HG02840 (cell line): ENCODE data around the gene CHRM3.
"Not testable (repeated sequence)": the region's sequence is repeated elsewhere in the genome, so short reads cannot be mapped to it uniquely, and the experiment has no call there.

ENCODE experiments used
- ATAC-seq: cut with Tn5 transposase; IDR thresholded peaks from one replicate; pipeline ENCODE4 v1.9.1; 2021; ENCODE audit warnings: mild to moderate bottlenecking, moderate library complexity, moderate number of reproducible peaks; ENCODE audit not compliant: unreplicated experiment, low FRiP score

Gene CHRM3

DNA sequence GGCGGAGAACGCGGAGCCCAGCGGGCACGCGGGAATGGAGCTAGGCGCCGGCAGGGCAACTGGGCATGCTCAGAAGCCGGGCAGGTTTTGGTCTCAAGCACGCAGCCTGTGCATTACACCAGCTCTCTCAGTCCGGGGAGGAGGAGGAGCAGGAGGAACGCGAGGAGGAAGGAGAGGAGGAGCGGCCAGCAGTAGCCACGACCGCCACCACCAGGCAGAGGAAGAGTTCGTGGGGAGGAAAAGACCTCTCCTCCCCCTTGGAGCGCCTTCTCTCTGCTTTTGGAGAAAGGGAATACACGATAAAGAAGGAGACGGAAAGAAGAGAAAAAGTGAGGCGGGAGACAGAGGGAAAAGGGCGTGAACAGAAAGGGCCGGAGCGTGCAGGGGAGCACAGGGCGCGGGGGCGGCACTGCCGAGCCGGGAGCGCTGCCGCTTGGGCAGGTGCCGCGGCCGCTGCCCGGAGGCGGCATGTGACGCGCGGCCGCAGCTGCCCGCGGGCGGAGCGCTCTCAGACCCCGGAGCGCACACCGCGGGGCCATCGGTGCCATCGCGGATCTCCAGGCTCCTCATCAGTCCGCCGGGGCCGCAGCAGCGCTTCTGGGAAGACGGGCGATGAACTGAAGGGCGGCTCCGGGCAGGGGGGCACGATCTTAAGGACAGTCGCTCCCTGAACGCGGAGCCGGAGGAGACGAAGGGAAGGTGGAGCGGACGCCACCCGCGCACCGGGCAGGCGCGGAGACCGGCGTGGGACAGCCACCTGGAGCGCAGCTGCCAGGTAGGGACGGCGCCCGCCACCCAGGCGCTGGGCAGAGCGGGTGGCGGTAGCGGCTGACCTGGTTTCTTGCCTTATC is at the start of gene CHRM3:
CHRM3 (plus strand) TSS at position 116 of the 851 bp plus-strand sequence. CDS start 520,884 bp downstream, outside the sequence.
- ATAC-seq: no peak

GRCh38 chr1:239337799-239338430 is 48.5 kb upstream of the CHRM3 start:
- no peak for ATAC-seq

DNA sequence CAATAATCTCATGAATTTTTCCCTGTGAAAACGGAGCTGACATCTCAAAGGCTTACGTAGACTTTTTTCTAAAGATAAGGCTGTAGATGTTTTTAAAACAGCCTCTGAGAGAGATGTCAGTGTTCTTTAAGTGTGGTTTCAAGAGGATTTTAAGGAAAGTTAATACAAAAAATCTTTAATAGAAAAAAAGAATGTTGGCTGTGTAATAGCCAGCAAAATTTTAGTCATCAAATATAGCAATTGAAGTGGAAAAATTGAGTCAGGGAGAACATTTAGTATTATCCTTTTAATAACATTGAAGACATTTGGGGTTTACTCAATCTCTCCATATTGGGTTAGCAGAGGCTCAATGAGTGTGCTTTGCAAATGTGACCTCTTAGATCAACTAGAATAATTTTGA is 38.6 kb upstream of the CHRM3 start:
- ATAC-seq: no peak

DNA sequence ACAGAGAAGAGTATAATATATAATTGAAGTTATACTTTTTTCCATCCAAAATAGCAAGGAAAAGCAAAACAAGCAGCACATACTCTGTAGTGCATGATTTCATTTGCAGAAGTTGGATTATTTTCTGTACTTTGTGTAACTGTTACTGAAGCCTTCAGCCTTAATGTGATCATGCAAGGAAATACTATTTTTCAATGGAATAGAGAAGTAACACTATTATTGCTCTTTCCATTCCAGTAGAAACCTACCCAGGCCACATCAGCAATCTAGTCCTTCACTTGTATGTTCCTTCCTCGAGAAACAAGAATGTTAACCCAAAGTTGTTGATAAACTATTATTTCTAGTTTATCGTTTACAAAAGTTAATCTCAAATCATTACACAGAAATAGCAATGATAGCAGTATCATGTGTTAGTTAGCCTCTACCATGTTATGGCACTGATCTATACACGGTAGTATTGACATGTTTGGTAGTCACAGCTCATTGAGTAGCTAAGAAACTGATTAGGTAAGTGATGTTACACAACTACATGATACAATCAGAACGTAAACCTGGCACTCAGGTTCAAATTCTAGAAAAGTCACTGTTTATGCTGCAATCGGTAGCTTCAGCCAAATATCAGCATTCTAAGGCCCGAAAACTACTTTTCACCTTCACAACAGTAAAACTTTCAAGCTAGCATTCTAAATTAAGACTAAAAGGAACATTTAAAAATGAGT is 37.6 kb upstream of the CHRM3 start:
- no peak for ATAC-seq

DNA sequence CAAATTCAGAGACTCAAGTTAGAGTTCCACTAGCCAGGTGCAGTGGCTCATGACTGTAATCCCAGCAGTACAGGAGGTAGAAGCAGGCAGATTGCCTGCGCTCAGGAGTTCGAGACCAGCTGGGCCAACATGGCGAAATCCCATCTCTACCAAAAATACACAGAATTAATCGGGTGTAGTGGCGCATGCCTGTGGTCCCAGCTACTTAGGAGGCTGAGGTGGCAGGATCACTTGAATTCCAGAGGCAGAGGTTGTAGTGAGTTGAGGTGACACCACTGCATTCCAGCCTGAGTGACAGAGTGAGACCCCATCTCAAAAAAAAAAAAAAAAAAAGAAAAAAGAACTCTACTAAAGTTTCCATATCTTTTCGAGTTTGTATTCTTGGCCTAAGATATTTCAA is 36.7 kb upstream of the CHRM3 start:
- ATAC-seq: no peak

DNA sequence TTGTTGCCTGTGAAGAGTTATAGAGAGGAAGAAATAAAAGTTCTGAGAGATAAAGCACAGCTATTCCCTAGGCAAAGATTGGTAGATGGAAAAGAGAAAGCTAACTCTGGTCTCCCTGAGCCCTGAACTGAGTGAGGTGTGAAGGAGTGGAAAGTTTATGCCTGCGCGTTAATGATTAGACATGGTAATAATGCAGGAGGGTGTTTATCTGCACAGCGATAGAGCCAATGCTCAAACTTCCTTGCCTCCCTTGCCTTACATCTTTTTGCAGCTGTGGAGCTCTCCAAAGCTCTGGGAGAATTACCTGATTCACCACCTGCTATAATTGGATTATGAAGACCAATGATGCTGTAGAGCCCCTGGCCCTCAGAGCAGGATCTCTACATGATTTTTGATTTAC is 32.8 kb upstream of the CHRM3 start:
- no peak for ATAC-seq

- ATAC-seq: no peak
Observed at GRCh38 chr1:239354231-239354630, 32.1 kb upstream of the CHRM3 start.

- ATAC-seq: no peak
Observed at GRCh38 chr1:239357867-239358266, 28.5 kb upstream of the CHRM3 start.

GRCh38 chr1:239361403-239361802 is 25.0 kb upstream of the CHRM3 start:
- ATAC-seq: no peak

GRCh38 chr1:239363930-239364329 is 22.4 kb upstream of the CHRM3 start:
- ATAC-seq: no peak

DNA sequence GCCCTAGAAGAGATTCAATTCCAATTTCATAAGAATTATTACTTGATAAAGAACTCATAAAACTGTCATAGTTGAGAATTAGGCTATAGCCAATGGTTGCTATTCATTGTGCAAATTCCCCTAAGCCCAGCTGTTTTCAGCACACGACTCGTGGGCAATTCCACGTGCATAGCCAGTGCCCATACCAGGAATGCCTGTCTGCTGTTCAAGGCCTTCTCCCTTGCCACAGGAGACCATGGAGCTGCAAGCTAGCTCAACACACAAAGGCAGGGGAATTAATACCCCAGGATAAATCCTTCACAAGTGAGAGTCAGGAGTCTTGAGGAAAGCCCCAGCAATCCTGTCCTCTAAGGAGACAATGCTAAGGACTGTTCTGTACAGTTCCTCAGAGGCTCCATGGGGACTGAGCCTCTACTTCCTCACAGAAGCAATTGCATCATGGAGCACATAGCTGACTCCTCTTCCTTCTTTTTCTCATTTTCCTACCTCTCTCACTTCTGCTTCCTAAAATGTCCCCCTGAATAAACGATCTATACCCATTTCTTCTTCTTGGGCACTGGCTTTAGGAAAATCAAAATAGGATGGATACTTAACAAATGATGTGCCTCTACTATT is 19.1 kb upstream of the CHRM3 start:
- ATAC-seq: no peak

DNA sequence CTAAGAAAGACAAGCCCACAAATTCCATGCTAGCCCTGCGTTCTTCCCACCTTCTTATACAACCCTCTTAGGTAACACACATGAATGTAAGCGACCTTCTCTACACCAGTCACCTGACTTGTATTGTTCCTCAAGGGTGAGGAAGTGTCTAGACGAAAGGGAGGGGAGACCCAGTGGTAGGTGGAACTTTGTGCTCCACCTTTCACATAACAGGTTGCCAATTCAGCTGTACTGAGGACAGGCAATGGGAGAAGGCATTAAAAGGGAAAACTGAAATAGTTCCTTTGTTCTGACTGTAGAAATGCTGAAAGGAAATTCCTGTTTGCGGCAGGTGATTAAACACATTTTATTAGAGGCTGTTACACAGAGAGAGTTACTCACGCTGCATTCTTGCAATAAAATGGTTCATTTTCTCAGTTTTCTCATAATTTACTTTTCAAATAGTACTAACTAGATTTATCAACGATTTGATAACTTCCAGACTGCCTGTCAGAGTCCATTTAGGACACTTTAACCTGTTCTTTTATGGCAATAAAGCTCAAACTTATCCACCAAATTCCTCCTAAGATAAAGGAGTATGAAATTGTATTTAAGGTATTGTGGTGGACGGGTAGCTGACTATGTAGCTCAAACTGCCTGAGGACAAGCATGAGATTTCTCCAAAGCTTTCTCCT is 17.8 kb upstream of the CHRM3 start:
- ATAC-seq: no peak

GRCh38 chr1:239370869-239371268 is 15.5 kb upstream of the CHRM3 start:
- ATAC-seq: not testable (repeated sequence)

GRCh38 chr1:239382666-239383065 is 3.7 kb upstream of the CHRM3 start:
- ATAC-seq: no peak

GRCh38 chr1:239383714-239384113 is 2.7 kb upstream of the CHRM3 start:
- no peak for ATAC-seq

- ATAC-seq: no peak
Observed at GRCh38 chr1:239387304-239388158, 1.2 kb downstream of the CHRM3 start.

DNA sequence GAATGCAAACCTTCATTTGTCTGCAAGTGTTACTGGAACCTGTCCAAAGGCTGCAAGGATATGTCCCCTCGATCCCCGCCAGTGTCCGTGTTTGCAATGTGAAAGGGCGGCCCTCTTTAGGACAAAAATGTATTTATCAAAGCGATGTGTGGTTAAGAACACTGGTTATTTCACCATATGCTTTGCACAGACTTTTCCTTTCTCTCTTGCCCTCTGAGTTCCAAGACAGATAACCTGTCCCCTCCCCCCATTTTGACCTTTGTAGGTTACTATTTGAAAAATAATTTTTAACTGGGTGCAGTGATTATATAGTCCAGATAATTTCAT is 1.8 kb downstream of the CHRM3 start:
- no peak for ATAC-seq

- no peak for ATAC-seq
Observed at GRCh38 chr1:239388578-239388977, 2.2 kb downstream of the CHRM3 start.

GRCh38 chr1:239389703-239390102 is 3.3 kb downstream of the CHRM3 start:
- no peak for ATAC-seq

DNA sequence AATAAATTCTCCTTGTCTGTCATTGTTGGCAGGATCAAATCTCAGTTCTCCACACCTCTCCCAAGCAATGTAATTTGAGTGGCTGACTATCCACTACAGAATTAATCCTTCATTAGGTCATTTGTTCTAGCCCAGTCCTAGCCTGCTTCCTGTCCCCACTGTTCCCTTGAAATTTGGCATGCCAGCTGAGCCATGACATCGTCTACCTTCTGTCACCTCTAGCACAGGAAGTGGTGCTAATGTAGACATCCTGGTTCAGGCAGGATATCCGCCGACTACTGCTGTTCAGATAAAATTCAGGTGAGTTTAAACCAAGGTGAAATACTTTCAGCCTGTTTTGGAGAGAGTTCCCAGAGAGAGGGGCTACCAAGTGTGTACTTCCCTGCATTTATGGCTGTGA is 5.9 kb downstream of the CHRM3 start:
- ATAC-seq: no peak
